SW 1271 (cell line): ENCODE results near the gene TRIP12.
A peak's percentile ranks its signal among the peaks of the same experiment; 100 is the strongest.

Experiments used
- DNase-seq, 2 experiments: peaks; one replicate each; lab custom pipeline; 2025; lab: John Stamatoyannopoulos, UW

The TRIP12 gene

DNA sequence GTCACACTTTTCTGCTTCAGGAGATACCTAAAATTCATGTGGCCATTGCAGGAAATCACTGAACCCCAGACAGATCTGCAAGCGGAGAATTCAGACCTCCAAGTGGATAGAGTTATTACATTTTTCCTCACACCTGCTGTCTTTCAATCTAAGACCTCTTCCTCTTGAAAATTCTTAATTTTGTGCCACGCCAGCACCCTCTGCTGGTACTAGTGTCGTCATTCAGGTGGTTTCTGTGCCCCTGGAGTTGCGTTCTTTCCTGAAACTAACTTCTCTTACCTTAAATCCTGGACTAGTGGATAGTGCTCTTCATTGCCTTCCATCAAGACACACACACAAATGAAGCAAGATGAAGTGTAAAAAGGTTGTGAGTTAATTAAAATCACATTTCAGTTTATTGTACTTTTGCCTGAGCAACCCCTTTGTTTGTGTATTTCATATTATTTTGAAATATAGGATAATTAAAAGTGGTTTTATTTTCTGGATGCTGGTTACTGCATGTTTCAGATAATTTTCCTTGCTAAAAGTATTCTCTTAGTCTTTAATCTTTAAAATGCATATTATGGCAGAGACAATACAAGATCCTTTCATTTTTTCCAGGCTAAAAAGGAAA, 205.8 kb downstream of the TRIP12 start:
- peak in 1 of 2 experiments; percentile 60 for DNase-seq

DNA sequence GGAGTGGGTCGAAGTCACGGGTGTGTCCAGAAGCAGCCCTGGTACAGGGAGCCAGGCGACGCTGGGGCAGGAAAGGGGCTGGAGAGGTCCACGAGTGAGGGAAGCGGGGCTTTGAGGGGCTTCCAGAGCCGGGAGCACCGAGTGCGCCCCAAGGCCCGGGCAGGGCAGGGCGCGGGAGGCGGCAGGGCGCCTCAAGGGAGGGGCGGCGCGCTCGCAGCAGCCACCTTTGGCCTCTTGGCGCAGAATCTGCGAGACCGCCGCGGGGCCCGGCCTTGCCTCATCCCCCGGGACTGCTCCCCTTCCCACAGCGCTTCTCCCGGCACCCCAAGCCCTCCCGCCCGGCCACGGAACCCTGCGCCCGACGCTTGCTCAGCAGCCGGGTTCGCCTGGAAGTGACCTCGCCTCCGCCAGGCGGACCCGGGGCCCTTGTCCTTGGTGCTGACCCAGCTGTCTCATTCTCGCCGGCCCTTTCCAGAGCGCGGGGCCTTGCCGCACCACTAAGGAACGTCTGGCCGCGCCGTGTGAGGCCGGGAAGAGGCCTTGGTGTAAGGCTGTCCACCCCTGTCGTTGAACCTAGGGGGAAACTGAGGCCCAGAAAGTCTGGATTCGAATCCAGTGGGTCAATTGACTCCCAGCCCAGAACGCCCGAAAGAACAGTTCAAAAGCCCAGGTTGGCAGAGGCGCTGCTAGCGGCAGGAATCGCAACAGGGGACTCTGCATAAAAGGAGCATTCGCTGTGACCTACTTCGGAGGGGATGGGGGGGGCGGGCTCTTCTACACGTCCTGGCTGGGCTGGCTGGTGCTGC, 206.9 kb downstream of the TRIP12 start:
- peak in 1 of 2 experiments; percentile 14 for DNase-seq

DNA sequence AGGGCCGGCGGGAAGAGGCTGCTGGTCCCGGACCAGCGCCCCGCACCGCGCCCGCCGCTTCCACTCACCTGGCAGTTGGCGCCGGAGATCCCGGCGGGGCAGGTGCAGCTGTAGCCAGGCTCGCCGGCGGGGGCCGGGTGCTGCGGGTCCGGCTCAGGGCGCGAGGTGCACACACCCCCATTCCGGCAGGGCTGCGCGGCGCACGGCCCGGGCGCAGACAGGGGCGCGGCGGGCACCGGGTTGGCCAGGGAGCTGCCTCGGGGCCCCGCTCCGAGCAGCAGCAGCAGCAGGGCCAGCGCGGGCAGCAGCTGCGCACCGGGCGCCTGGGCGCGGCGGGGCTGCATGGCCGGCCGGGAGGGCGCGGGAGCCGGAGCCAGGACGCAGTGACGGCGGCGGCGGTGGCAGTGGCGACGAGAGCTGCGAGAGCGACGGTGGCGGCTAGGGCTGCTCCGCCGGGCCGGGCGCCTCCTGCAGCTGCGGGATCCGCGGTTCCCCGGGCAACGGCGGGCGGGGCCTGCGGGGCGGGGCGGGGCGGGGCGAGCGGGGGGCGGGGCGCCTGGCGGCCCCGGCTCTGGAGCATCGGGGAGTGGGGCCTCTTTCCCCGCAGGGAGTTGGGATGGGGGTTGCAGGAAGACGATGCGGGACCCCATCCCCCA, 207.6 kb downstream of the TRIP12 start, which contains the start of gene DNER:
Gene DNER (minus strand): TSS at position 476 of the 656 bp plus-strand sequence. CDS start 132 bp downstream, at position 344.
- DNase-seq = peak in 1 of 2 experiments; percentile 50
